ENCODE data around the gene ALPG.

Gene ALPG

GRCh38 chr2:232457121-232458011 is 50.7 kb downstream of the ALPG start:
- DNase-seq (ENCODE audit: low spot score) = no peak

DNA sequence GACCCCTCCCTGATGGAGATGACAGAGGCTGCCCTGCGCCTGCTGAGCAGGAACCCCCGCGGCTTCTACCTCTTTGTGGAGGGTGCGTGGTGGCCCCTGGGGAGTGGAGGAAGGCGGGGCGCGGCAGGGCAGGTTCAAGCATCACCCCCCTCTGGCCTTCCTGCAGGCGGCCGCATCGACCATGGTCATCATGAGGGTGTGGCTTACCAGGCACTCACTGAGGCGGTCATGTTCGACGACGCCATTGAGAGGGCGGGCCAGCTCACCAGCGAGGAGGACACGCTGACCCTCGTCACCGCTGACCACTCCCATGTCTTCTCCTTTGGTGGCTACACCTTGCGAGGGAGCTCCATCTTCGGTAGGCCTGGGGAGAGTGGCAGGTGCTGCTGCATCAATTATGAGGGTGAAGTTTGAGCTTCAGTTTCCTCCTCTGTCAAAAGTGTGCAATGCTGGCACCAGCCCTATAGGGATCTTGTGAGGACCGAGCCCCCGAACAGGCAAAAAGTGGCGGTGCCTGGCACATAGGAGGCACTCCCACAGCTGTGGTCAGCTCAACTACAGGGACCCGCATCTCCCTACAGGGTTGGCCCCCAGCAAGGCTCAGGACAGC is 51.5 kb downstream of the ALPG start:
- DNase-seq (ENCODE audit: low spot score) = no peak

DNA sequence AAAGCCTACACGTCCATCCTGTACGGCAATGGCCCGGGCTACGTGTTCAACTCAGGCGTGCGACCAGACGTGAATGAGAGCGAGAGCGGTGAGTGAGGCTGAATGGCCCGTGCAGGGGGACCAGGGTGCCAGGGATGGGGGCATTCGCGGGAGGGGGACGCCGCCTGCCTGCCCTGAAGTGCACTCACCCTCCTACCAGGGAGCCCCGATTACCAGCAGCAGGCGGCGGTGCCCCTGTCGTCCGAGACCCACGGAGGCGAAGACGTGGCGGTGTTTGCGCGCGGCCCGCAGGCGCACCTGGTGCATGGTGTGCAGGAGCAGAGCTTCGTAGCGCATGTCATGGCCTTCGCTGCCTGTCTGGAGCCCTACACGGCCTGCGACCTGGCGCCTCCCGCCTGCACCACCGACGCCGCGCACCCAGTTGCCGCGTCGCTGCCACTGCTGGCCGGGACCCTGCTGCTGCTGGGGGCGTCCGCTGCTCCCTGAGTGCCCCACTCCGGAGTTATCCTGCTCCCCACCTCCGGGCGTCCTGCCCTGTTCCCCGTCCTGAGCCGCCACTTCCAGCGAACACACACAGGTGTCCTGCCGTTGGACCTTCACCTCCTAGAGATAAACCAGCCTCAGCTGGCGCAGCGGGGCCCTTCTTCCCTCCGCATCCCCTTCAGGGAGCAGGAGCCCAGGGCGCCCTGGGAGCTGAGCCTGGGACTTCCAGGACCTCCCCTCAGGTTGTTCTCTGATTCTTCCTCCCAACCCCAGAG is 52.2 kb downstream of the ALPG start:
- DNase-seq (ENCODE audit: low spot score) = no peak

GRCh38 chr2:232459419-232460035 is 52.9 kb downstream of the ALPG start:
- no peak for DNase-seq (ENCODE audit: low spot score)

- DNase-seq (ENCODE audit: low spot score) = no peak
Measured at GRCh38 chr2:232460171-232460570, 53.5 kb downstream of the ALPG start.
